GM10248 (cell line): ENCODE measurements around the gene CFTR.

Source experiments
- CTCF ChIA-PET: fragments of 300-600 bp; sonication (Branson Sonifier 250); formaldehyde crosslinking; extraction: SDS; loops from one replicate; lab custom pipeline; 2021; ENCODE audit warnings: antibody characterized with exemption; lab: Yijun Ruan, JAX
- POLR2A ChIA-PET: fragments of 350-650 bp; sonication (Branson Sonifier 250); formaldehyde crosslinking; extraction: SDS; loops from one replicate; lab custom pipeline; 2020; ENCODE audit warnings: antibody characterized with exemption; lab: Yijun Ruan, JAX
- DNase-seq: peaks from one replicate; pipeline ENCODE4 v3.0.0; 2012; ENCODE audit errors: extremely low spot score
- CTCF ChIP-seq: IDR thresholded peaks from 2 replicates; pipeline ENCODE4 v1.5.1; 2012; ENCODE audit warnings: mild to moderate bottlenecking, low read depth; ENCODE audit errors: extremely low read depth, missing control alignments, control extremely low read depth

The CFTR gene

GRCh38 chr7:117686311-117686935 is 206.6 kb downstream of the CFTR start:
- no peak for DNase-seq
- no peak for TF ChIP-seq CTCF
- POLR2A ChIA-PET: interaction anchor here (0.6 kb wide), 1 partner anchor 84 kb away, joined by 3 read pairs; no protein-coding TSS in a partner anchor
- CTCF ChIA-PET: interaction anchor here (1.3 to 1.5 kb wide), 2 partner anchors 10 to 307 kb away, joined by 3 to 4 read pairs; no protein-coding TSS in a partner anchor

GRCh38 chr7:117688126-117688525 is 208.3 kb downstream of the CFTR start:
- ChIA-PET CTCF (interaction anchor here (1.3 kb wide), 1 partner anchor 38 kb away, joined by 3 read pairs; no protein-coding TSS in a partner anchor), POLR2A (no interaction called here)

GRCh38 chr7:117689406-117689805 is 209.6 kb downstream of the CFTR start:
- DNase-seq: no peak
- POLR2A ChIA-PET: no interaction called here
- CTCF ChIA-PET: interaction anchor here (1.6 kb wide), 1 partner anchor 18 kb away, joined by 4 read pairs; no protein-coding TSS in a partner anchor
- TF ChIP-seq CTCF: no peak

More at GRCh38 chr7:117688126-117688525, 208.3 kb downstream of the CFTR start:
- no peak for TF ChIP-seq CTCF
- DNase-seq: no peak

GRCh38 chr7:117690147-117690546 is 210.3 kb downstream of the CFTR start:
- DNase-seq: no peak
- POLR2A ChIA-PET: no interaction called here
- TF ChIP-seq CTCF: no peak
- CTCF ChIA-PET: interaction anchor here (0.9 to 1.9 kb wide), 4 partner anchors 19 to 477 kb away, joined by 3 to 6 read pairs (median 4); no protein-coding TSS in a partner anchor

GRCh38 chr7:117692338-117692737 is 212.5 kb downstream of the CFTR start:
- TF ChIP-seq CTCF: no peak
- no peak for DNase-seq
- ChIA-PET POLR2A (no interaction called here), CTCF (no interaction called here)

- no peak for DNase-seq
- no peak for TF ChIP-seq CTCF
- ChIA-PET CTCF (no interaction called here), POLR2A (no interaction called here)
These were observed 218.2 kb downstream of the CFTR start for GRCh38 chr7:117698018-117698417.

- TF ChIP-seq CTCF: no peak
- ChIA-PET POLR2A (no interaction called here), CTCF (interaction anchor here (1.0 kb wide), 1 partner anchor 12 kb away, joined by 3 read pairs; no protein-coding TSS in a partner anchor)
- DNase-seq: no peak
These were observed 224.2 kb downstream of the CFTR start for GRCh38 chr7:117704063-117704462.
